GM18868 (cell line): Measurements from ENCODE around the gene NDUFB10.

Experiments used
- ATAC-seq: cut with Tn5 transposase; IDR thresholded peaks from one replicate; pipeline ENCODE4 v1.9.1; 2021; ENCODE audit warnings: mild to moderate bottlenecking, moderate library complexity; ENCODE audit not compliant: unreplicated experiment

The NDUFB10 gene

GRCh38 chr16:1965396-1966001 is 6.2 kb downstream of the NDUFB10 start:
- no peak for ATAC-seq

- ATAC-seq = no peak
These were observed 7.1 kb downstream of the NDUFB10 start, which contains the start of gene RNF151 for GRCh38 chr16:1966460-1966859. RNF151 (plus strand) TSS chr16:1966856; CDS start chr16:1966882, 26 bp downstream.

DNA sequence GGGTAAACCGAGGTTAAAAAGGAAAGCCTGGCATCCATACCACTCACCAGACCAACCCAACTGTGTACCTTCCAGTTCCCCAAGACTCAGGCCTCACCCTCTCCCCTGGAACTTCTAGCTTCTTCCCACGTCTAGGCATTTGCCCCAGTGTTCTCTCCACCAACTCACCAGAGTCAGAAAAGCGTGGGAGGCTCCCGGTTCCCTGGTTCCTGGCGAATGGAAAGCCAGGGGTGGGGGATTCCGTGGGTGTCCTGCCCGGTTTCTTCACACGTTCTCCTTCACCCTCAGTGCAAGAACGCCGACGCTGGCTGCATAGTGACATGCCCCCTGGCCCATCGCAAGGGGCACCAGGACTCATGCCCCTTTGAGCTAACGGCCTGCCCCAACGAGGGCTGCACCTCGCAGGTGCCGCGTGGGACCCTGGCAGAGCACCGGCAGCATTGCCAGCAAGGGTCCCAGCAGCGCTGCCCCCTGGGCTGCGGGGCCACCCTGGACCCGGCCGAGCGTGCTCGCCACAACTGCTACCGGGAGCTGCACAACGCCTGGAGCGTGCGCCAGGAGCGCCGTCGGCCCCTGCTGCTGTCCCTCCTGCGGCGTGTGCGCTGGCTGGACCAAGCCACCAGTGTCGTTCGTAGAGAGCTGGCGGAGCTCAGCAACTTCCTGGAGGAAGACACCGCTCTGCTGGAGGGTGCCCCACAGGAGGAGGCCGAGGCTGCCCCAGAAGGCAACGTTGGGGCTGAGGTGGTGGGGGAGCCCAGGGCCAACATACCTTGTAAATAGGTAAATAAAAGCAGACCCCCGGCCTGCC is 9.0 kb downstream of the NDUFB10 start:
- no peak for ATAC-seq

DNA sequence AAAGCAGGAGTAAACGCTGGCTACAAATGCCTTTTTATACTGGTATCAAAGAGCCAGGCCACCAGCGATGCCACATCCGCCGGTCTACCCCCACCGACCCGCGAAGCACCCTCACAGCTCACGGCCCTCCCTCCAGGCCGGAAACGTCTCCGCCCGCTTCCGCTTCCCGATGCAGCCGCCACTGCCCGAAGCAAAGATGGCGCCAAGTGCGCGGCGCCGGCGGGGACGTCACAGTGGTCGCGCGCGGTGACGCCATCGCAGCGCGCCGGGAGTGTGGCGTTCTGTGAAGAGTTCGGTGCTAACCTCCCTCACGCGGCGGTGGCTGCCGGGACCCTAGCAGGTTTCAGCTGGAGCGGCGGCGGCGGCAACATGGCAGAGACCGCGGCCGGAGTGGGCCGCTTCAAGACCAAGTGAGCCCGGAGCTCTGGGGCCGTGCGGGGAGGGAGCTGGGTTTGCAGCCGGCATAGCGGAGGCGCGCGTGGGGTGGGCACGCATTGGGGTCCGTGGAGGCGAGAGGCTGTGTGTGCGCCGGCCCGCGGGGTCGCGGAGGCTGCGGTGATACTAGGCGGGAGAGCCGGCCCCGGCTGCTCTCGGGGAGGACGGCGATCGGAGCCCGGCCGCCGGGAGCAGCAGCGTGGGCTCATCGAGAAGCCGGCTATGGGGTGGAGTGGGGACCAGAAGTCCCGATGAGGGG is 12.6 kb downstream of the NDUFB10 start, which contains the start of gene TBL3:
TBL3 (plus strand) TSS at position 258 of the 694 bp plus-strand sequence; CDS start at position 370, 112 bp downstream.
- ATAC-seq = peak; percentile 85

DNA sequence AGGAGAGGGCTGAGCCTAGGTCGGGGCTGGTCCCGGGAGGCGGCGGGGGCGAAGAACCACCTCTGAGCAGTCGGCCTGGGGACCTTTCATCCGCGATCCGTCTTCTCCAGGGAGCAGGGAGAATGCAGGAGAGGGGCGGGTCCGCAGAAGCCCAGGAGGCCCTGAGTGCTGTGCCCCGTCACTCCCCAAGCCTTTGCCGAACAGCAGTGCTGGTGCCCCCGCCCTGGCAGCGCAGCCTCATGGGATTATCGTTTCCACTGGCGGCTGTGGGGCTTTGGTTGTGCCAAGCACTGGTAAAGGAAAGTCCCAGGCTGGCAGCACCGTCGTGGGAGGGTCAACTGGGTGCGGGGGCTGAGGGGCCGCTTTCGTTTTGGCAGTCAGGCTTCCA is 13.1 kb downstream of the NDUFB10 start:
- no peak for ATAC-seq

DNA sequence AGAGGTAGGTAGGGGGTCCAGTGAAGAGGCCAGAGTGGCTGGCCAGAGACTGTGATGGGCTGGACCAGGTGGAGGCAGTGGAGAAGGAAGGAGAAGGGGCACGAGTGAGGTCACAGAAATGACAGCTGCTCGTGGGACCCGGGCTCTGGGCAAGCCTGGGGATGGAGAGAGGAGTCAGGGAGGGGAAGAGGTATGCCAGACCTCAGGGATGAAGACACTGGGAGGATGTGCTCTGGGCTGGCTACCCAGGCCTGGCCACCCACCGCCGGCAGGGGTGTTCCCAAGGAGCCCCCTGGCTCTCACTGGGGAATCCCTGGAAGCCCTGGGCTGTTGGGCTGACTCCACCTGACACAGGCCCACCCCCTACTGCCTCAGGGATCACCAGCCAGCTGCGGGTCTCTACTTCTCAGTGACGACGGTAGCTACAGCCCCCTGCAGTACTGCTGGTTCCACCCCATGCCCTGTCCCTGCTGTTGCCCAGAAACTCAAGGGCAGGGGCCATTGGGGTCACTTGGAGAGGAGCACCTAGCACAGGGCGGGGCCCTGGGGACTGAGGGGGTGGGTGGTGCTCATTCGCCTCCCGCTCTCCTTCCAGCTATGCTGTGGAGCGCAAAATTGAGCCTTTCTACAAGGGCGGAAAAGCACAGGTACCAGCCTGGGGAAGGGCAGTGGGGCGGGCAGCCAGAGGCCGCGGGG is 14.3 kb downstream of the NDUFB10 start:
- no peak for ATAC-seq

DNA sequence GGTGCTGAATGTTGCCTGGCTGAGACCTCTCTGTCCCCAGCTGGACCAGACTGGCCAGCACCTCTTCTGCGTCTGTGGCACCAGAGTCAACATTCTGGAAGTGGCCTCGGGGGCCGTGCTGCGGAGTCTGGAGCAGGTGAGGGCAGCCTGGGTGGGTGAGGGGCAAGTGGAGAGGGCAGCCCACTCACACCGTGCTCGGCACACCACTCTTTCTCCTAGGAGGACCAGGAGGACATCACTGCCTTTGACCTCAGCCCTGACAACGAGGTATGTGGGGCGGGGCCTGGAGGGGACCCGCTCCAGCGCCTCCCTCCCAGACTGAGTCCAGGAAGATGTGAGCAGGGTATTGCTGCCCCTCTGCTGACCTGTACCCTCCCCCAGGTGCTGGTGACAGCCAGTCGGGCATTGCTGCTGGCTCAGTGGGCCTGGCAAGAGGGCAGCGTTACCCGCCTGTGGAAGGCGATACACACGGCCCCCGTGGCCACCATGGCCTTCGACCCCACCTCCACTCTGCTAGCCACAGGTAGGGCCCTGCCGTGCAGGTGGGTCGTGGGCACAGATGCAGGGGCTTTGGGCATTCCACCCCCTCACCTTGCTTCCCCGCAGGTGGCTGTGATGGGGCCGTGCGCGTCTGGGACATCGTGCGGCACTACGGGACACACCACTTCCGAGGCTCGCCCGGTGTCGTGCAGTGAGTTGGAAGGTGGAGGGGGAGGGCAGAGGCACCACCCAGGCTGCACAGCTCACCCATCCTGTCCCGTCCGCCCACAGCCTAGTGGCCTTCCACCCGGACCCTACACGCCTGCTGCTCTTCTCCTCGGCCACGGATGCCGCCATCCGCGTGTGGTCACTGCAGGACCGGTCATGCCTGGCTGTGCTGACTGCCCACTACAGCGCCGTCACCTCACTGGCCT is 15.1 kb downstream of the NDUFB10 start:
- no peak for ATAC-seq

- no peak for ATAC-seq
These were observed 16.3 kb downstream of the NDUFB10 start for GRCh38 chr16:1975432-1976215.

- no peak for ATAC-seq
These were observed 16.8 kb downstream of the NDUFB10 start for GRCh38 chr16:1976216-1976520.

- no peak for ATAC-seq
These were observed 17.9 kb downstream of the NDUFB10 start for GRCh38 chr16:1976951-1977874.

DNA sequence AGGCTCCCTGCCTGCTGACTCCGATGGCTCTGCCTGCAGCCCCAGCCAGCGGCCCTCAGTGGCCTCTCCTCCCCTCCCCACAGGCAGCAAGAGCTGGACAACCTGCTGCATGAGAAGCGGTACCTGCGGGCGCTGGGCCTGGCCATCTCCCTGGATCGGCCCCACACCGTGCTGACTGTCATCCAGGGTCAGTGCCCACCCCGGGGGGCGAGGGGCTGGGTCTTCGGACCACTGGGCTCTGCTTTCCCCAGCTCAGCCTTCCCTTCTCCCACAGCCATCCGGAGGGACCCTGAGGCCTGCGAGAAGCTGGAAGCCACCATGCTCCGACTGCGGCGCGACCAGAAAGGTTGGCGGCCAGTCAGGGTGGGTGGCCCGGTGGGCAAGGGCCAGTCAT is 18.5 kb downstream of the NDUFB10 start:
- no peak for ATAC-seq

- ATAC-seq = no peak
These were observed 19.3 kb downstream of the NDUFB10 start for GRCh38 chr16:1978476-1979120.

- no peak for ATAC-seq
These were observed 20.1 kb downstream of the NDUFB10 start for GRCh38 chr16:1979271-1980029.

DNA sequence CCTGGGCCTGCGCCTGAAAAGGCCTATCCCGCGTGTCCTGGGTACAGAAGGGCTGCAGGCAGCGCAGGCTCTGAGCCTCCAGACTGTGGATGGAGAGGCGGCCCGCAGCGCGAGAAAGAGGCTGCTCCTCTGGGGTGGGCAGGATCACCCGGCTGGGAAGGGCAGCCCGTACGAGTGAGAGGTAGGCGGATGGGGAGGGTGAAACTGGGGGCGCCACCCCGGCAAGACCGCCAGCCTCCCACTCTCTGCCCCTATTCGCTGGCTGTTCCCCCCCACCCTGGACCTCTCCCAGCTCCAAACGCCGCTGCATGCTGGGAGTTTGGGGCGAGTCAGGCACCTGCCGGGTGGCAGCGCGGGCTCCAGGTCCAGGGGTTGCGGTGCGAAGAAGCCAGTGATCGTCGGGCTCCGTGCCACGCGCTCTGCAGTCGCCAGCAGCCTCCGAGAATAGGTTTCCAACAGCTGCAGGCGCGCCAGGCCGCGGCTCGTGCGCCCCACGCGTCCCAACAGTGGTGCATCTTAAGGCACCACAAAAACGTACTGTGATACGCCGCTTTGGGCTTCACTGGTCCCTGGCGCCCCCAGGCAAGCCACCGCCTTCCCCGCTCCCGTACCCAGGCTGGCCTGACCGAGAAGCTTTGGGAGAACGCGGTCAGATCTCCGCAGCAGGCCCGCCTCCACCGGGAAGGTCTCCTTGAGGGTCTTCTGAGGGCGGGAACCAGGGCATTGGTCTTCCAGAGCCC is 20.9 kb downstream of the NDUFB10 start:
- no peak for ATAC-seq

DNA sequence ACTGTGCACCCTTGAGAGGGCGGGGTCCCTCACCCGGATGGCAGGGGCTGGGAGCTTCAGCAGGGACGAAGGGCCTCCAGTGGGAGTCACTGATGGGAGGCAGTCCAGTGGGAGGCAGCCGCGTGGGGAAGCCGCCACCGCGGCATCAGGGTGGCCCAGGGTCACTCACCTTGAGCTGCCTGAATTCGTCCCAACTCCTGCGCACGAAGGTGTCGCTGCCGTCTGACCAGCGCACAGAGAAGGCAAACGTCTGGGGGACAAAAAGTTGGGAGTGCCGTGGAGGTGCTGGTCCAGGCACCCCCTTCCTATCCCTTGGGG is 21.4 kb downstream of the NDUFB10 start:
- ATAC-seq = no peak

DNA sequence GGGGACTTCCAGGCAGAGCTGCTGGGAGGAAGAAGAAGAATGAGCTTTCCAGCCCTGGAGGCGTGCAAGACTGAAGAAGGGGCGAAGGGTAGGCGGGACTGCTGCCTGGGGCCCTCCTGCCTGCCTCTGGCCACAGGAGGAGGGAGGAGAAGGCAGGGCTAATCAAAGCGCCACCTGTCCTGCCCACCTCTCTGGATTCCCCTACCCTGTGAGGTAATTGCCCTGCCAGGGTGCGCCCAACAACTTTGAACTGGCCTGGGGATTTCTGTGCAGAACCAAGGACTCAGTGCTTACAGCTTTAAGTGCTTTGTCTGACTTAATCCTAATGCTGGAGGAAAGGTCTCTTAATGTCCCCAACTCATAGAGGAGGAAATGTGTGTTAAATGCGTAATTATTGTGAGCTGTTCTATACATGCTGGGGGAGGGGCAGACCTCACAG is 22.1 kb downstream of the NDUFB10 start, which contains the start of gene NOXO1:
NOXO1 (minus strand) TSS at position 72 of the 439 bp plus-strand sequence. CDS start 290 bp downstream, outside the sequence.
- no peak for ATAC-seq
